PFSK-1 (cell line): ENCODE measurements around the gene CCDC9B.

Source experiments
- FOXP2 ChIP-seq: optimal IDR thresholded peaks from 2 replicates; pipeline ENCODE3; 2011; ENCODE audit warnings: borderline replicate concordance, control low read depth, inconsistent platforms; ENCODE audit not compliant: insufficient read depth; ENCODE audit errors: extremely low read length, extremely low read depth
- POLR2AphosphoS5 ChIP-seq: IDR thresholded peaks from 2 replicates; pipeline ENCODE4 v1.6.1; 2012; ENCODE audit warnings: low read depth, mild to moderate bottlenecking, control low read depth, low read length, moderate library complexity
- REST ChIP-seq, 2 experiments: IDR thresholded peaks; 2 replicates each; pipeline versions ENCODE4 v1.6.1 to v1.8.0; 2011 to 2012; ENCODE audit warnings: low read depth in 2 of 2, low read length in 2 of 2, control low read depth in 1 of 2, inconsistent platforms in 1 of 2, mild to moderate bottlenecking in 1 of 2, moderate library complexity in 1 of 2; ENCODE audit not compliant: insufficient read depth in 1 of 2
- SIN3A ChIP-seq: IDR thresholded peaks from 2 replicates; pipeline ENCODE4 v1.6.1; 2012; ENCODE audit warnings: mild to moderate bottlenecking, low read length, moderate library complexity, borderline replicate concordance; ENCODE audit not compliant: insufficient read depth
- TAF1 ChIP-seq: IDR thresholded peaks from 2 replicates; pipeline ENCODE4 v1.6.1; 2012; ENCODE audit warnings: low read length, control low read depth, borderline replicate concordance; ENCODE audit not compliant: insufficient read depth

Gene CCDC9B

DNA sequence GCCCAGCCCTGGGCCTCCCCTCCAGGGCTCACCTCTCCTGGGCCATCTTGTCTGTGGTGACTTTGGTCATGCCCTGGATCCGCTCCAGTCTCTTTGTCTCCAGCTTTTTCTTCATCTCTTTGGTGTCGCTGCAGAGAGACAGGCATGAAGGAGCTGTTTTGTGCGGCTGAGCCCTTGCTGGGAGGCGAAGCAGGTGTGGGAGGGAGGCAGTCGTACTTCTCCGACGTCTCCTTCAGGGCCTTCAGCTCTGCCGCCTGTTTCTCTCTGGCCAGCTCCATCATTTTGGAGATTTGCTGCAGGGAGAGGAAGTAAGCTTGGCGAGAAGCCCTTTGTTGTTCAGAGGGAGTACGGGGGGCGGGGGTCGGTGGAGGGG lies 50.2 kb downstream of the CCDC9B start:
- TF ChIP-seq TAF1 (no peak), REST (IDR thresholded peaks at IDR 0.05; ENCODE audit: insufficient read depth in 1 of 2, low read depth in 2 of 2, low read length in 2 of 2) (no peak), POLR2AphosphoS5 (no peak), FOXP2 (no peak), SIN3A (no peak)

DNA sequence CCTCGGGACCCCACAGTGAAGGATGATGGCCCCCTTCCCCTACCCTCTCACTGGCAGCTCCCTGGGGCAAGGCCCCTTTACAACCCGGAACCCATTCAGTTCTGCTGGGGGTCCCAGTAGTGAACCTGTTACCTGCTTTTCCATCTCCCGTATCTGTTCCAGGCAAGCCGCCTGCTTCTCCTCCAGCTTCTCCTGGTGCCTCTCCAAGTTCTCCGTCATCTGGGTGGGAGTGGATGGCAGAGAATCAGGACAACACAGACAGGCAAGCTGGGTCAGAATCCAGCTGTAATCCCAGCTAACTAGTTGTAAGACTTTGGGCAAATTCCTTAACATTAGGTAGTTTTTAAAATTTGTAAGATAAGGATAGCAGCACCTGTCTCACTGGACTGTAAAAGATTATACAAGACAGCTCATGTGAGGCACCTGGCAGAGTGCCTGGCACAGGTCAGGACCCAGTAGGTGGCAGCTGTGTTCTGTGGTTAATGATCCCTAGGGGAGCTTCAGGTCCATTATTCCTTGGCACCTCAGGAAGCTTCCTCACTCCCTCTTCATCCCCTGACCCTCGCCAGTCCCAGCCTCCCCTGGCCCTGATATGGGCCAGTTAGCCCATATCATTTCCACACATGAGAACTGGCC lies 51.5 kb downstream of the CCDC9B start:
- TF ChIP-seq POLR2AphosphoS5 = no peak
- TF ChIP-seq SIN3A = no peak
- TF ChIP-seq FOXP2 = no peak
- no peak for TF ChIP-seq REST (IDR thresholded peaks at IDR 0.05; ENCODE audit: insufficient read depth in 1 of 2, low read depth in 2 of 2, low read length in 2 of 2)
- TF ChIP-seq TAF1 = no peak

- no peak for TF ChIP-seq FOXP2
- TF ChIP-seq TAF1 = no peak
- TF ChIP-seq REST (IDR thresholded peaks at IDR 0.05; ENCODE audit: insufficient read depth in 1 of 2, low read depth in 2 of 2, low read length in 2 of 2) = no peak
- TF ChIP-seq SIN3A = no peak
- TF ChIP-seq POLR2AphosphoS5 = no peak
Measured at GRCh38 chr15:40287968-40288367, 52.8 kb downstream of the CCDC9B start.

- TF ChIP-seq FOXP2 (no peak), SIN3A (no peak)
Measured at GRCh38 chr15:40287505-40287904, 53.2 kb downstream of the CCDC9B start.

- TF ChIP-seq POLR2AphosphoS5 = no peak
- TF ChIP-seq SIN3A = no peak
- no peak for TF ChIP-seq FOXP2
- no peak for TF ChIP-seq TAF1
- no peak for TF ChIP-seq REST (IDR thresholded peaks at IDR 0.05; ENCODE audit: insufficient read depth in 1 of 2, low read depth in 2 of 2, low read length in 2 of 2)
Measured at GRCh38 chr15:40286794-40287193, 53.9 kb downstream of the CCDC9B start.
